HepG2 (cell line): ENCODE data around the gene LDLRAD3. TPM values are rescaled to one million over a fixed set of nuclear protein-coding genes. Genes with fewer than 3 reads are reported as not detected.

Experiments
- ATAC-seq: fragments of 200-7000 bp; cut with Tn5 transposase; 3 replicates; pipeline ENCODE4 v1.9.1; 2020; ENCODE audit warnings: mild to moderate bottlenecking, moderate library complexity
- BruUV-seq: library from RNA; stranded (reverse); fragments of 400-500 nt; replicated peaks from 2 replicates; lab custom pipeline; 2021; lab: Mats Ljungman, UMichigan
- CTCF ChIA-PET: fragments of 300-600 bp; formaldehyde crosslinking; extraction: SDS; loops from one replicate; lab custom pipeline; 2021; ENCODE audit warnings: low total read pairs, inconsistent platforms, low intra/inter-chr PET ratio; lab: Yijun Ruan, JAX
- POLR2A ChIA-PET: fragments of 350-600 bp; sonication (Branson Sonifier 250); formaldehyde crosslinking; loops from one replicate; lab custom pipeline; 2020; ENCODE audit warnings: antibody characterized with exemption, inconsistent platforms; lab: Yijun Ruan, JAX
- DNase-seq: peaks from one replicate; pipeline ENCODE4 v3.0.0-alpha.2; 2015; ENCODE audit warnings: low spot score
- FAIRE-seq: peaks from 3 replicates; lab custom pipeline; 2011; peaks lifted over from hg19 to GRCh38; lab: Jason Lieb, UNC
- H2AFZ ChIP-seq: one replicate; pipeline ENCODE4 v1.6.1; 2011; ENCODE audit warnings: low read length, inconsistent platforms
- H3K27ac ChIP-seq: fragments of 300-600 bp; 3 replicates; pipeline ENCODE4 v1.8.0; 2011; ENCODE audit warnings: mixed run types, mild to moderate bottlenecking, mixed read lengths, low read length, inconsistent platforms; ENCODE audit not compliant: insufficient read depth; ENCODE audit errors: extremely low read length
- H3K27me3 ChIP-seq, 2 experiments: fragments of 200-600 bp in 1 of 2; 2 replicates in 1 of 2; 3 replicates in 1 of 2; pipeline versions ENCODE4 v1.6.0 to v1.8.0; 2011; ENCODE audit warnings: low read length in 2 of 2, mild to moderate bottlenecking in 2 of 2, moderate library complexity in 2 of 2, inconsistent platforms in 1 of 2; ENCODE audit not compliant: insufficient read depth in 2 of 2, control insufficient read depth in 1 of 2
- H3K36me3 ChIP-seq, 2 experiments: fragments of 200-600 bp in 1 of 2; replicated peaks in 1 of 2; 2 replicates in 1 of 2; 3 replicates in 1 of 2; pipeline versions ENCODE4 v1.5.1 to v1.8.0; 2011; ENCODE audit warnings: low read length in 2 of 2, inconsistent platforms in 1 of 2; ENCODE audit not compliant: insufficient read depth in 2 of 2, control insufficient read depth in 1 of 2
- H3K4me1 ChIP-seq: 2 replicates; pipeline ENCODE4 v1.5.1; 2012; ENCODE audit warnings: low read length, inconsistent platforms; ENCODE audit not compliant: insufficient read depth
- H3K4me2 ChIP-seq: 2 replicates; pipeline ENCODE4 v1.6.0; 2011; ENCODE audit warnings: low read depth, low read length, inconsistent platforms
- H3K4me3 ChIP-seq, 3 experiments: fragments of 200-600 bp in 1 of 3; sonication (generic), shearing (Covaris generic) in 1 of 3; replicated peaks in 1 of 3; 2 replicates each; pipeline ENCODE4 v1.5.1; 2011 to 2016; ENCODE audit warnings: low read length in 3 of 3, inconsistent platforms in 2 of 3, low read depth in 2 of 3, mild to moderate bottlenecking in 2 of 3, control low read depth in 1 of 3, mixed read lengths in 1 of 3; ENCODE audit not compliant: insufficient read depth in 1 of 3
- H3K79me2 ChIP-seq: one replicate; pipeline ENCODE4 v1.6.1; 2011; ENCODE audit warnings: low read length, inconsistent platforms; ENCODE audit not compliant: insufficient read depth
- H3K9ac ChIP-seq: 2 replicates; pipeline ENCODE4 v1.6.0; 2011; ENCODE audit warnings: mild to moderate bottlenecking, low read depth, low read length, inconsistent platforms; ENCODE audit not compliant: insufficient read depth
- H3K9me3 ChIP-seq: 2 replicates; pipeline ENCODE4 v1.5.1; 2012; ENCODE audit warnings: mild to moderate bottlenecking, low read length
- H4K20me1 ChIP-seq: 2 replicates; pipeline ENCODE4 v1.6.0; 2011; ENCODE audit warnings: inconsistent platforms, mild to moderate bottlenecking, low read length, moderate library complexity; ENCODE audit not compliant: insufficient read depth
- DR1 ChIP-seq: sonication (generic); formaldehyde crosslinking; IDR thresholded peaks from 2 replicates; pipeline ENCODE4 v1.8.0; 2021; ENCODE audit warnings: mild to moderate bottlenecking, missing genetic modification reagents, inconsistent platforms
- ZNF367 ChIP-seq: sonication (generic); formaldehyde crosslinking; IDR thresholded peaks from 2 replicates; pipeline ENCODE4 v1.4.0; 2020; ENCODE audit warnings: missing genetic modification reagents, borderline replicate concordance
- ZNF597 ChIP-seq: sonication (generic); formaldehyde crosslinking; IDR thresholded peaks from 2 replicates; pipeline ENCODE4 v1.5.0; 2020; ENCODE audit warnings: missing genetic modification reagents
- ZNF776 ChIP-seq: sonication (generic); formaldehyde crosslinking; IDR thresholded peaks from 2 replicates; pipeline ENCODE4 v1.4.0; 2020; ENCODE audit warnings: mild to moderate bottlenecking, missing genetic modification reagents
- WGBS: methylation state at CpG from one replicate; pipeline ENCODE4 v1.1.6; 2017; ENCODE audit warnings: low lambda C conversion rate; 5-methylcytosine and 5-hydroxymethylcytosine counted together
- in situ Hi-C: cut with HindIII; loops from 2 replicates; pipeline ENCODE4 v1.10.0; 2017; ENCODE audit warnings: low pct_unique_long_range_greater_than_20kb; ENCODE audit not compliant: extremely low pct_ligation_motif_present
- intact Hi-C: fragments of 100-400 bp; cut with micrococcal nuclease; formaldehyde crosslinking; loops from one replicate; pipeline ENCODE4 v1.10.0; 2022; ENCODE audit not compliant: unreplicated experiment
- polyA plus RNA-seq, 8 experiments: library from polyadenylated mRNA; depleted of rRNA in 3 of 8; stranded (reverse) in 7 of 8; unstranded in 1 of 8; fragments of >200 nt; fragmentation: Illumina TruSeq in 4 of 8; extraction: Trizol in 4 of 8; gene quantifications; 2 replicates each; pipeline versions ENCODE4 v1.2.1 to v1.2.3, GENCODE V29; 2011 to 2016; ENCODE audit warnings: low read depth in 4 of 8, missing spikeins in 1 of 8, mixed read lengths in 1 of 8; ENCODE audit not compliant: insufficient read depth in 1 of 8
- total RNA-seq, 5 experiments: library from RNA; depleted of rRNA; stranded (reverse); fragments of >200 nt; fragmentation: Illumina TruSeq; extraction: Trizol; gene quantifications; 2 replicates each; pipeline ENCODE4 v1.2.3, GENCODE V29; 2016; ENCODE audit warnings: low read depth in 1 of 5

Gene LDLRAD3
- total and polyA plus RNA-seq, 2 of the 13 experiments (the other 11 are each of a cell fraction or from before 2014, with no cell fraction given): 0.50 to 0.60 TPM

GRCh38 chr11:35923452-35923851, 20.4 kb upstream of the LDLRAD3 start:
- POLR2A ChIA-PET: no interaction called here
- BruUV-seq: no TSS peak

GRCh38 chr11:35924811-35925210, 19.1 kb upstream of the LDLRAD3 start:
- Histone ChIP-seq H3K79me2 (no peaks in the 10 kb centered on the region), H2AFZ (no peak overlapping the region), H3K4me3 (no peak overlapping the region), H3K9me3 (no peaks in the 10 kb centered on the region), H3K9ac (no peak overlapping the region), H3K4me2 (no peak overlapping the region), H4K20me1 (no peaks in the 10 kb centered on the region), H3K36me3 (no peaks in the 10 kb centered on the region), H3K27ac (no peak overlapping the region), H3K4me1 (no peaks in the 10 kb centered on the region), H3K27me3 (peaks cover 0 to 9% of the 10 kb centered on the region in 2 experiments; a peak in 1 of 5 replicates)
- WGBS: 95% methylated on average over 1 of the region's 1 CpG
- POLR2A ChIA-PET: no interaction called here
- no peak for DNase-seq
- in situ Hi-C loops (no loop called here), intact Hi-C loops (no loop called here)
- no peak for TF ChIP-seq ZNF597
- no peak for TF ChIP-seq ZNF367 (CRISPR knock-in tag)
- TF ChIP-seq DR1 (CRISPR knock-in tag): no peak
- no peak for ATAC-seq
- BruUV-seq: no TSS peak
- CTCF ChIA-PET: no interaction called here
- no peak for FAIRE-seq

More at GRCh38 chr11:35923452-35923851, 20.4 kb upstream of the LDLRAD3 start:
- DNase-seq: no peak
- 18% methylated on average over 4 of the region's 4 CpGs for WGBS
- no peak overlapping the region for H3K4me3 ChIP-seq
- no peaks in the 10 kb centered on the region for H3K36me3 ChIP-seq
- no peaks in the 10 kb centered on the region for H3K4me1 ChIP-seq
- FAIRE-seq: no peak
- no peak for TF ChIP-seq ZNF776 (CRISPR knock-in tag)
- TF ChIP-seq, all 625 proteins: peak for 0
- Histone ChIP-seq H2AFZ (no peak overlapping the region), H3K9ac (no peak overlapping the region), H3K27me3 (0 out of 5 replicates have a peak, but pooled peaks cover 0 to 9% of the 10 kb centered on the region in 2 experiments), H3K79me2 (no peaks in the 10 kb centered on the region), H3K9me3 (no peaks in the 10 kb centered on the region), H4K20me1 (no peaks in the 10 kb centered on the region), H3K4me2 (no peak overlapping the region), H3K27ac (no peak overlapping the region)
- no peak for ATAC-seq
- CTCF ChIA-PET: no interaction called here
- in situ Hi-C loops: no loop called here
- intact Hi-C loops: no loop called here
